PC-3 (cell line): Measurements from ENCODE around the gene CCDC141. TPM values are rescaled to one million over a fixed set of nuclear protein-coding genes. Genes with fewer than 3 reads are reported as not detected.
"Not testable (repeated sequence)": the region's sequence is repeated elsewhere in the genome, so short reads cannot be mapped to it uniquely, and the experiment has no call there.

Experiments used
- ATAC-seq: fragments of 200-7000 bp; cut with Tn5 transposase; 2 replicates; pipeline ENCODE4 v1.9.1; 2020; ENCODE audit warnings: mild to moderate bottlenecking, moderate library complexity
- BruUV-seq: library from RNA; stranded (reverse); fragments of 400-500 nt; replicated peaks from 2 replicates; lab custom pipeline; 2021; lab: Mats Ljungman, UMichigan
- CTCF ChIA-PET: fragments of 300-600 bp; sonication (Branson Sonifier 250); formaldehyde crosslinking; loops from one replicate; lab custom pipeline; 2022; ENCODE audit warnings: antibody characterized with exemption; lab: Charles Lee
- POLR2A ChIA-PET: fragments of 300-600 bp; sonication (Branson Sonifier 250); formaldehyde crosslinking; loops from one replicate; lab custom pipeline; 2022; ENCODE audit warnings: antibody characterized with exemption; ENCODE audit not compliant: unreplicated experiment; lab: Charles Lee
- DNase-seq: peaks from one replicate; pipeline ENCODE4 v3.0.0-alpha.2; 2015
- H2AFZ ChIP-seq: fragments of 300-600 bp; sonication (generic); 2 replicates; pipeline ENCODE4 v1.6.0; 2016; ENCODE audit warnings: antibody characterized with exemption, low read length
- H3F3A ChIP-seq: fragments of 300-600 bp; sonication (generic); one replicate; pipeline ENCODE4 v1.6.0; 2017; ENCODE audit warnings: antibody characterized with exemption, low read length, control low read depth, mild to moderate bottlenecking; ENCODE audit not compliant: unreplicated experiment
- H3K27ac ChIP-seq: fragments of 300-600 bp; sonication (generic); 2 replicates; pipeline ENCODE4 v1.5.1; 2016; ENCODE audit warnings: mild to moderate bottlenecking, low read length
- H3K27me3 ChIP-seq: fragments of 300-600 bp; sonication (generic); 2 replicates; pipeline ENCODE4 v1.6.1; 2016; ENCODE audit warnings: low read length, mixed read lengths
- H3K36me3 ChIP-seq: fragments of 300-600 bp; sonication (generic); 2 replicates; pipeline ENCODE4 v1.6.1; 2016; ENCODE audit warnings: low read depth, mixed run types, low read length, mixed read lengths
- H3K4me1 ChIP-seq: fragments of 300-600 bp; sonication (generic); 2 replicates; pipeline ENCODE4 v1.5.1; 2016; ENCODE audit warnings: low read length; ENCODE audit not compliant: insufficient read depth
- H3K4me2 ChIP-seq: fragments of 300-600 bp; sonication (generic); 2 replicates; pipeline ENCODE4 v1.6.0; 2016; ENCODE audit warnings: low read length
- H3K4me3 ChIP-seq: fragments of 300-600 bp; sonication (generic); 2 replicates; pipeline ENCODE4 v1.5.1; 2016; ENCODE audit warnings: mild to moderate bottlenecking, low read length, mixed read lengths
- H3K79me2 ChIP-seq: fragments of 300-600 bp; sonication (generic); 2 replicates; pipeline ENCODE4 v1.6.1; 2017; ENCODE audit warnings: low read length, mixed read lengths
- H3K9ac ChIP-seq: fragments of 300-600 bp; sonication (generic); 2 replicates; pipeline ENCODE4 v1.6.0; 2016; ENCODE audit warnings: mild to moderate bottlenecking, low read length
- H3K9me2 ChIP-seq: fragments of 300-600 bp; sonication (generic); replicated peaks from 2 replicates; pipeline ENCODE4 v1.6.1; 2016; ENCODE audit warnings: mixed run types, low read length, mixed read lengths
- H3K9me3 ChIP-seq: fragments of 300-600 bp; sonication (generic); 2 replicates; pipeline ENCODE4 v1.6.1; 2016; ENCODE audit warnings: low read length, mixed read lengths
- H4K20me1 ChIP-seq: fragments of 300-600 bp; sonication (generic); 2 replicates; pipeline ENCODE4 v1.6.1; 2016; ENCODE audit warnings: low read length, mixed read lengths
- EZH2 ChIP-seq: fragments of 300-600 bp; sonication (generic); IDR thresholded peaks from one replicate; pipeline ENCODE4 v1.6.1; 2017; ENCODE audit warnings: antibody characterized with exemption, mild to moderate bottlenecking, low read length; ENCODE audit not compliant: unreplicated experiment
- EZH2phosphoT487 ChIP-seq: fragments of 300-600 bp; sonication (generic); IDR thresholded peaks from 2 replicates; pipeline ENCODE4 v1.6.1; 2018; ENCODE audit warnings: mild to moderate bottlenecking, antibody characterized with exemption, low read length, borderline replicate concordance
- intact Hi-C: fragments of 100-400 bp; cut with micrococcal nuclease; formaldehyde crosslinking; loops from 2 replicates; pipeline ENCODE4 v1.9.0; 2023
- total RNA-seq: library from RNA; depleted of rRNA; stranded (reverse); fragments of >200 nt; gene quantifications from 2 replicates; pipeline ENCODE4 v1.2.3, GENCODE V29; 2014
- TF ChIP-seq, protein P1 (sequence below): fragments of 300-600 bp; sonication (generic); conservative IDR thresholded peaks from 2 replicates; pipeline ENCODE4 v1.5.1; 2017; ENCODE audit warnings: antibody characterized with exemption, low read depth, mild to moderate bottlenecking, low read length

The CCDC141 gene
- total RNA-seq, 1 experiment from 2014 or later: 1.1 TPM

- BruUV-seq, H3K9ac ChIP-seq, H3F3A ChIP-seq, H3K27ac ChIP-seq, H3K79me2 ChIP-seq, H4K20me1 ChIP-seq, DNase-seq, intact Hi-C loops, H3K4me2 ChIP-seq, CTCF ChIA-PET, H2AFZ ChIP-seq, H3K9me3 ChIP-seq, POLR2A ChIA-PET, ATAC-seq, H3K27me3 ChIP-seq, H3K4me3 ChIP-seq, H3K4me1 ChIP-seq, H3K9me2 ChIP-seq, H3K36me3 ChIP-seq: not testable (repeated sequence)
These were observed 67.3 kb downstream of the CCDC141 start for GRCh38 chr2:178982652-178983051.

DNA sequence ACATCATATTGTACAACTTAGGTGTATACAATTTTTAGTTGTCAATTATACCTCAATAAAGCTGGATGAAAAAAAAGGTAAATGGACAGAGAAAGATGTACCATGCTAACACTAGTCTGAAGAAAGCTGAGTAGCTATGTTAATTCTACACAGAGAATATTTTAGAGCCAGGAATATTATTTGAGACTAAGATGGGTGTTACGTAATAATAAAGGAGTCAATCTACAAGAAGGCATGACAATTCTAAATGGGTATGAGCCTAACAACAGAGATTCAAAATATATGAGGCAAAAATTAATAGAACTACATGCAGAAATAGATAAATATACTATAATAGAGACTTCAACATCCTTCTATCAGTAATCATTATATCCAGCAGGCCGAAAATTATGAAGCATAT is 69.1 kb downstream of the CCDC141 start:
- BruUV-seq: no TSS peak
- H2AFZ ChIP-seq: no peak overlapping the region
- ATAC-seq (no peak), DNase-seq (no peak)
- TF ChIP-seq EZH2 (no peak), EZH2phosphoT487 (no peak)
- TF ChIP-seq, protein P1, sequence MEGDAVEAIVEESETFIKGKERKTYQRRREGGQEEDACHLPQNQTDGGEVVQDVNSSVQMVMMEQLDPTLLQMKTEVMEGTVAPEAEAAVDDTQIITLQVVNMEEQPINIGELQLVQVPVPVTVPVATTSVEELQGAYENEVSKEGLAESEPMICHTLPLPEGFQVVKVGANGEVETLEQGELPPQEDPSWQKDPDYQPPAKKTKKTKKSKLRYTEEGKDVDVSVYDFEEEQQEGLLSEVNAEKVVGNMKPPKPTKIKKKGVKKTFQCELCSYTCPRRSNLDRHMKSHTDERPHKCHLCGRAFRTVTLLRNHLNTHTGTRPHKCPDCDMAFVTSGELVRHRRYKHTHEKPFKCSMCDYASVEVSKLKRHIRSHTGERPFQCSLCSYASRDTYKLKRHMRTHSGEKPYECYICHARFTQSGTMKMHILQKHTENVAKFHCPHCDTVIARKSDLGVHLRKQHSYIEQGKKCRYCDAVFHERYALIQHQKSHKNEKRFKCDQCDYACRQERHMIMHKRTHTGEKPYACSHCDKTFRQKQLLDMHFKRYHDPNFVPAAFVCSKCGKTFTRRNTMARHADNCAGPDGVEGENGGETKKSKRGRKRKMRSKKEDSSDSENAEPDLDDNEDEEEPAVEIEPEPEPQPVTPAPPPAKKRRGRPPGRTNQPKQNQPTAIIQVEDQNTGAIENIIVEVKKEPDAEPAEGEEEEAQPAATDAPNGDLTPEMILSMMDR: no peak
- H3K9me2 ChIP-seq: no peaks in the 10 kb centered on the region
- intact Hi-C loops: no loop called here
- no peak overlapping the region for H3K4me2 ChIP-seq
- H3K36me3 ChIP-seq: no peaks in the 10 kb centered on the region
- H3K27me3 ChIP-seq: no peaks in the 10 kb centered on the region
- H3F3A ChIP-seq: no peaks in the 10 kb centered on the region
- POLR2A ChIA-PET: no interaction called here
- H3K9ac ChIP-seq: no peak overlapping the region
- CTCF ChIA-PET: no interaction called here
- no peaks in the 10 kb centered on the region for H4K20me1 ChIP-seq
- no peaks in the 10 kb centered on the region for H3K79me2 ChIP-seq
- H3K9me3 ChIP-seq: no peaks in the 10 kb centered on the region
- H3K4me1 ChIP-seq: no peaks in the 10 kb centered on the region
- no peak overlapping the region for H3K4me3 ChIP-seq
- H3K27ac ChIP-seq: no peak overlapping the region

GRCh38 chr2:178978667-178979066 is 71.3 kb downstream of the CCDC141 start:
- no peaks in the 10 kb centered on the region for H4K20me1 ChIP-seq
- H3K27me3 ChIP-seq: peaks cover 3% of the 10 kb centered on the region; the same call in 1 of the 2 replicates
- H3K79me2 ChIP-seq: no peaks in the 10 kb centered on the region
- H2AFZ ChIP-seq: no peak overlapping the region
- no peaks in the 10 kb centered on the region for H3K4me1 ChIP-seq
- ATAC-seq (no peak), DNase-seq (no peak)
- no peak overlapping the region for H3K27ac ChIP-seq
- no TSS peak for BruUV-seq
- H3K36me3 ChIP-seq: no peaks in the 10 kb centered on the region
- H3F3A ChIP-seq: no peaks in the 10 kb centered on the region
- no peaks in the 10 kb centered on the region for H3K9me2 ChIP-seq
- POLR2A ChIA-PET: no interaction called here
- intact Hi-C loops: no loop called here
- CTCF ChIA-PET: no interaction called here
- H3K4me3 ChIP-seq: no peak overlapping the region
- no peaks in the 10 kb centered on the region for H3K9me3 ChIP-seq
- H3K4me2 ChIP-seq: no peak overlapping the region
- no peak for TF ChIP-seq EZH2phosphoT487
- no peak for TF ChIP-seq EZH2
- TF ChIP-seq, protein P1: no peak
- no peak overlapping the region for H3K9ac ChIP-seq
